ENCODE measurements around the gene ANO10.

ANO10 gene

GRCh38 chr3:43378066-43378935, 243.5 kb downstream of the ANO10 start:
- CTCF ChIA-PET, result interaction anchor here (0.6 to 2.3 kb wide), 13 partner anchors 9 to 417 kb away, joined by 3 to 8 read pairs (median 4); no protein-coding TSS in a partner anchor
- peak; percentile 76 for DNase-seq (ENCODE audit: extremely low spot score)

GRCh38 chr3:43373560-43373928, 248.3 kb downstream of the ANO10 start:
- DNase-seq (ENCODE audit: extremely low spot score), result no peak
- CTCF ChIA-PET, result interaction anchor here (1.1 to 1.6 kb wide), 2 partner anchors 8 to 27 kb away, joined by 3 read pairs; no protein-coding TSS in a partner anchor
- no peak for TF ChIP-seq CTCF (IDR thresholded peaks at IDR 0.05; ENCODE audit: control extremely low read depth, extremely low read depth, low read depth, missing control alignments)
- POLR2A ChIA-PET, result no interaction called here

More at GRCh38 chr3:43378066-43378935, 243.5 kb downstream of the ANO10 start:
- POLR2A ChIA-PET, result no interaction called here
- TF ChIP-seq CTCF (IDR thresholded peaks at IDR 0.05; ENCODE audit: control extremely low read depth, extremely low read depth, low read depth, missing control alignments), result peak; percentile 81

GRCh38 chr3:43372809-43373559, 248.8 kb downstream of the ANO10 start:
- ChIA-PET CTCF (interaction anchor here (1.1 to 1.6 kb wide), 2 partner anchors 9 to 27 kb away, joined by 3 read pairs; no protein-coding TSS in a partner anchor), POLR2A (no interaction called here)
- no peak for DNase-seq (ENCODE audit: extremely low spot score)
- TF ChIP-seq CTCF (IDR thresholded peaks at IDR 0.05; ENCODE audit: control extremely low read depth, extremely low read depth, low read depth, missing control alignments), result no peak

- CTCF ChIA-PET, result no interaction called here
- no peak for DNase-seq (ENCODE audit: extremely low spot score)
- POLR2A ChIA-PET, result no interaction called here
- TF ChIP-seq CTCF (IDR thresholded peaks at IDR 0.05; ENCODE audit: control extremely low read depth, extremely low read depth, low read depth, missing control alignments), result no peak
These were observed 249.6 kb downstream of the ANO10 start for GRCh38 chr3:43372007-43372740.

- DNase-seq (ENCODE audit: extremely low spot score), result no peak
- ChIA-PET POLR2A (no interaction called here), CTCF (no interaction called here)
- no peak for TF ChIP-seq CTCF (IDR thresholded peaks at IDR 0.05; ENCODE audit: control extremely low read depth, extremely low read depth, low read depth, missing control alignments)
These were observed 250.3 kb downstream of the ANO10 start for GRCh38 chr3:43371494-43371893.
